IPS-20b (cell line): ENCODE results near the gene SERINC5.
"Not testable (repeated sequence)": the region's sequence is repeated elsewhere in the genome, so short reads cannot be mapped to it uniquely, and the experiment has no call there.

Source experiments
- H3K27ac ChIP-seq: one replicate; pipeline ENCODE4 v1.5.1; 2013; ENCODE audit warnings: low read length
- H3K27me3 ChIP-seq: 2 replicates; pipeline ENCODE4 v1.6.1; 2013; ENCODE audit warnings: mild to moderate bottlenecking, low read length, inconsistent platforms; ENCODE audit not compliant: insufficient read depth
- H3K36me3 ChIP-seq: 2 replicates; pipeline ENCODE4 v1.6.1; 2013; ENCODE audit warnings: low read depth, mild to moderate bottlenecking, inconsistent platforms, low read length, moderate library complexity; ENCODE audit not compliant: insufficient read depth
- H3K4me1 ChIP-seq: 2 replicates; pipeline ENCODE4 v1.6.1; 2013; ENCODE audit warnings: mild to moderate bottlenecking, control low read depth, inconsistent platforms, low read length, moderate library complexity; ENCODE audit not compliant: insufficient read depth
- H3K4me3 ChIP-seq: 2 replicates; pipeline ENCODE4 v1.5.1; 2013; ENCODE audit warnings: mild to moderate bottlenecking, low read length, inconsistent platforms
- H3K9ac ChIP-seq: 2 replicates; pipeline ENCODE4 v1.6.1; 2013; ENCODE audit warnings: low read depth, mild to moderate bottlenecking, inconsistent platforms, low read length, moderate library complexity
- H3K9me3 ChIP-seq: 2 replicates; pipeline ENCODE4 v1.6.1; 2013; ENCODE audit warnings: mild to moderate bottlenecking, low read depth, low read length, inconsistent platforms; ENCODE audit not compliant: insufficient read depth

The SERINC5 gene

DNA sequence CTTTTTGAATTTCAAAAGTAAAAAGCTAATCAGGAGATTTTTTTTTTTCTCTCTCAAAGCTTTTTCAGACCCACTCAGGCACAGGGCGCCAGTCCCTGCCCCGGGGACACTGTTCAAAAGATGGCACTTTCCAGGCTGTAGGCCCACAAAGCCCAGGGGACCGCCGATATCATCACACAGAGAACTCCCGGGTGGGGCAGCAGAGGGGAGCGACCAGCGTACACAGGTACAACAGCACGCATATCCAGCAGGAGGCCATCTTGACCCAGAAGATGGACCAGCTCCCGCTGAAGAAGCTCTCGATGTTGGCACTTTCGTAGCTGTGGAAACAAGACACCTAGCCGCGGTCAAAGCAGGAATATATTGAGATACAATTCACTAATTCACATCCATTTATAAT is 112.4 kb downstream of the SERINC5 start:
- Histone ChIP-seq H3K36me3 (peaks cover 43% of the 10 kb centered on the region), H3K4me3 (no peak overlapping the region), H3K27me3 (no peaks in the 10 kb centered on the region), H3K4me1 (peaks cover 47% of the 10 kb centered on the region), H3K9ac (no peak overlapping the region; the same call in 1 of the 2 replicates), H3K9me3 (no peaks in the 10 kb centered on the region), H3K27ac (no peak overlapping the region)

GRCh38 chr5:80142996-80143395 is 112.9 kb downstream of the SERINC5 start:
- peaks cover 49% of the 10 kb centered on the region for H3K4me1 ChIP-seq
- H3K36me3 ChIP-seq: peaks cover 44% of the 10 kb centered on the region
- no peaks in the 10 kb centered on the region for H3K9me3 ChIP-seq
- no peaks in the 10 kb centered on the region for H3K27me3 ChIP-seq
- peak overlapping the region; percentile 70; the same call in 1 of the 2 replicates for H3K9ac ChIP-seq
- no peak overlapping the region for H3K4me3 ChIP-seq
- no peak overlapping the region for H3K27ac ChIP-seq

- Histone ChIP-seq H3K4me3 (peak overlapping the region; percentile 25; the same call in 1 of the 2 replicates), H3K27me3 (no peaks in the 10 kb centered on the region), H3K4me1 (peaks cover 49% of the 10 kb centered on the region), H3K36me3 (peaks cover 40% of the 10 kb centered on the region), H3K9ac (peak overlapping the region; percentile 70; the same call in 1 of the 2 replicates), H3K9me3 (no peaks in the 10 kb centered on the region), H3K27ac (peak overlapping the region; percentile 73)
Measured at GRCh38 chr5:80141681-80142080, 114.2 kb downstream of the SERINC5 start.

- peaks cover 40% of the 10 kb centered on the region for H3K36me3 ChIP-seq
- H3K4me3 ChIP-seq: peak overlapping the region; percentile 25; the same call in 1 of the 2 replicates
- H3K4me1 ChIP-seq: peaks cover 52% of the 10 kb centered on the region
- peak overlapping the region; percentile 70; the same call in 1 of the 2 replicates for H3K9ac ChIP-seq
- H3K9me3 ChIP-seq: no peaks in the 10 kb centered on the region
- H3K27ac ChIP-seq: peak overlapping the region; percentile 73
- H3K27me3 ChIP-seq: no peaks in the 10 kb centered on the region
Measured at GRCh38 chr5:80141147-80141671, 114.6 kb downstream of the SERINC5 start.

GRCh38 chr5:80140496-80140895 is 115.4 kb downstream of the SERINC5 start:
- H3K4me1 ChIP-seq: peaks cover 55% of the 10 kb centered on the region
- peaks cover 37% of the 10 kb centered on the region for H3K36me3 ChIP-seq
- H3K9me3 ChIP-seq: no peaks in the 10 kb centered on the region
- H3K9ac ChIP-seq: peak overlapping the region; percentile 64; the same call in 1 of the 2 replicates
- H3K27ac ChIP-seq: no peak overlapping the region
- no peak overlapping the region for H3K4me3 ChIP-seq
- H3K27me3 ChIP-seq: no peaks in the 10 kb centered on the region

DNA sequence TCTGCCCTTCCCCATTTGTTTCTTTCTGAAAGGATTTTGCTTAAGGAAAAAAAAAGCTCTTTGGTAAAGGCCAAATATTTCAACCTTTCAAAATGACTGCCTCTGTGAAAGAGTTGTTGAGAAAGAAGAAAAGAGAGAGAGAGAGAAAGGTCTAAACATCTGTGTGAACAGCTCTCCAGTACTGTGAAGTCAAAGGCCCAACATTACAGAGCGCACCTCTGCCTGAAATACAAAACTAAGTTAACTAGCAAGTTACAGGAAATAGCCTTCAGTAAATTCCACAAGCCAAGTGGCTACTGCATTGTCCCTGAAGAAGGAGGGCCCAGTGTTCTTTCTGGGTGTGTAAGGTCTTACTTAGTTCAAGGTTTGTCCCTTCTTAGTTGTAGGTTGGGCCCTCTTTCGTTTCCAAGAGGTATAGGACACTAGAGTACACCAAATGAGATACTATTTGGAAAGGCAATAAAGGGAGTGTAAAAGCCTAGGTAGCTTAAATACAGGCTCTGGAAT is 116.3 kb downstream of the SERINC5 start:
- H3K4me3 ChIP-seq: no peak overlapping the region
- H3K27ac ChIP-seq: peak overlapping the region; percentile 12
- peaks cover 29% of the 10 kb centered on the region for H3K36me3 ChIP-seq
- peaks cover 61% of the 10 kb centered on the region for H3K4me1 ChIP-seq
- no peaks in the 10 kb centered on the region for H3K27me3 ChIP-seq
- no peaks in the 10 kb centered on the region for H3K9me3 ChIP-seq
- H3K9ac ChIP-seq: peak overlapping the region; percentile 54; the same call in 1 of the 2 replicates

DNA sequence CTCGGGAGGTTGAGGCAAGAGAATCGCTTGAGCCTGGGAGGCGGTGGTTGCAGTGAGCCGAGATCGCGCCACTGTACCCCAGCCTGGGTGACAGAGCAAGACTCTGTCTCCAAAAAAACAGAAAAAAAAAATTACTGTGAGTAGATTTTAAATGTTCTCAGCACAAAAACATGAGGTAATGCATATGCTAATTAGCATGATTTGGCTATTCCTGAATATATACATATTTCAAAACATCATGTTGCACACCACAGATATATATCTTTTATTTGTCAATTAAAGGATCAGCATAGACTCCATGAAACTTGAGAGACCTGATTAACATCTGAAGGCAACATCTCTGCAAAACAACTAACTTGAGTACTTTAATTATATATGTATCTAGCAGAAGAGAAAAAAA is 117.4 kb downstream of the SERINC5 start:
- Histone ChIP-seq H3K27ac (no peak overlapping the region), H3K4me1 (peaks cover 64% of the 10 kb centered on the region), H3K27me3 (no peaks in the 10 kb centered on the region), H3K9ac (no peak overlapping the region), H3K9me3 (no peaks in the 10 kb centered on the region), H3K4me3 (no peak overlapping the region), H3K36me3 (peaks cover 19% of the 10 kb centered on the region)

DNA sequence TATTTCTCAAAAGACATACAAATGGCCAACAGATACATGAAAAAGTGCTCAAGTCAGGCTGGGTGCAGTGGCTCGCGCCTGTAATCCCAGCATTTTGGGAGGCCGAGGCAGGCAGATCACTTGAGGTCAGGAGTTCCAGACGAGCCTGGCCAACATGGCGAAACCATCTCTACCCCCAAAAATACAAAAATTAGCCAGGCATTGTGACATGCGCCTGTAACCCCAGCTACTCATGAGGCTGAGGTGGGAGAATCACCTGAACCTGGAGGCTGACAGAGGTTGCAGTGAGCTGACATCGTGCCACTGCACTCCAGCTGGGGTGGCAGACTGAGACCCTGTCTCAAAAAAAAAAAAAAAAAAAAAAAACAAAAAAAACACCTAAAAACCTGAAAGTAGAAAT is 119.0 kb downstream of the SERINC5 start:
- not testable (repeated sequence) for H3K27me3 ChIP-seq, H3K4me3 ChIP-seq, H3K36me3 ChIP-seq, H3K9ac ChIP-seq, H3K27ac ChIP-seq, H3K9me3 ChIP-seq
- peaks cover 54% of the 10 kb centered on the region for H3K4me1 ChIP-seq

GRCh38 chr5:80134876-80135275 is 121.0 kb downstream of the SERINC5 start:
- Histone ChIP-seq H3K9me3 (no peaks in the 10 kb centered on the region), H3K9ac (peak overlapping the region; percentile 25; the same call in 1 of the 2 replicates), H3K4me3 (no peak overlapping the region), H3K4me1 (peaks cover 35% of the 10 kb centered on the region; the same call in 1 of the 2 replicates), H3K36me3 (0 out of 2 replicates have a peak, but pooled peaks cover 6% of the 10 kb centered on the region), H3K27ac (peak overlapping the region; percentile 34), H3K27me3 (no peaks in the 10 kb centered on the region)

DNA sequence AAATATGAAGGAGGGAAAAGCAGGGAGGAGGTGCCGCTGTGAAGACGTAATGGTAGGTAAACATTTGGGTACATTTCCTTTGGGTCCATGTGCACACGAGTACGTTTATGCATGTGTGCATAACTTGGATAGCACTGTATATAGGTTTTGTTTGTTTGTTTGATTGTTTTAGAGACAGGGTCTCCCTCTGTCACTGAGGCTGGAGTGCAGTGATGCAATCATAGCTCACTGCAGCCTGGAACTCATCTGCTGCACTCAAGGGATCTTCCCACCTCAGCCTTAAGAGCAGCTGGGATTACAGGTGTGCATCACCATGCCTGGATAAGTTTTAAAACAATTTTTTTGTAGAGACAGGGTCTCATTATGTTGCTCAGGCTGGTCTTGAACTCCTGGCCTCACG is 126.7 kb downstream of the SERINC5 start:
- Histone ChIP-seq H3K4me1 (peaks cover 19% of the 10 kb centered on the region), H3K4me3 (no peak overlapping the region), H3K27me3 (no peaks in the 10 kb centered on the region), H3K27ac (no peak overlapping the region), H3K9me3 (peaks cover 4% of the 10 kb centered on the region; the same call in 1 of the 2 replicates), H3K36me3 (no peaks in the 10 kb centered on the region), H3K9ac (no peak overlapping the region)

- H3K9ac ChIP-seq: no peak overlapping the region
- H3K27ac ChIP-seq: no peak overlapping the region
- no peaks in the 10 kb centered on the region for H3K36me3 ChIP-seq
- no peak overlapping the region for H3K4me3 ChIP-seq
- peaks cover 12% of the 10 kb centered on the region for H3K4me1 ChIP-seq
- no peaks in the 10 kb centered on the region for H3K27me3 ChIP-seq
- peaks cover 4% of the 10 kb centered on the region; the same call in 1 of the 2 replicates for H3K9me3 ChIP-seq
Measured at GRCh38 chr5:80128141-80128540, 127.7 kb downstream of the SERINC5 start.

DNA sequence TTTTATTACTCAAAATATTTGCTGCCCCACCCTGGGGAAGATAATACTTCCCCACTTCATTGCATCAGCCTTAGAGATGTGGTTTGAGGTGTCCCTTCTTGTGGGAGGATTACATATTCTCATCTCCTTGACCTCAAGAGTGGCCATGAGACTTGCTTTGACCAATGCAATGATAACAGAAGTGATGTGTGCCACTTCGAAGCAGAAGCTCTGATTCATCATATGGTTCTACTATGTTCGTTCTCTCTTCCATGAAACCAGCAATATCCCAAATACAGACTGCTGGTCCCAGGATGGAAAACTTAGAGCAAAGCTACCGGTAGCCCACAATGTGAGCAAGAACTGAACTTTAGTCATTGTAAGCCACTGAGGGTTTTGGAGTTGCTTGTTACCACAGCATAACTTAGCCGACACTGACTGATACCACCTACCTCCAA is 128.7 kb downstream of the SERINC5 start:
- H3K9me3 ChIP-seq: peaks cover 4% of the 10 kb centered on the region; the same call in 1 of the 2 replicates
- H3K27me3 ChIP-seq: no peaks in the 10 kb centered on the region

More for the DNA sequence above, 128.7 kb downstream of the SERINC5 start:
- peaks cover 12% of the 10 kb centered on the region for H3K4me1 ChIP-seq
- no peak overlapping the region for H3K9ac ChIP-seq
- H3K27ac ChIP-seq: no peak overlapping the region
- H3K4me3 ChIP-seq: no peak overlapping the region
- no peaks in the 10 kb centered on the region for H3K36me3 ChIP-seq
